Suprapubic skin (tissue), 4 donors: ENCODE data around the gene RBP5. TPM values are rescaled to one million over a fixed set of nuclear protein-coding genes. Genes with fewer than 3 reads are reported as not detected.

Source experiments
- DNase-seq, 2 donors: peaks; one replicate each; pipeline ENCODE4 v3.0.0-alpha.2; 2019; ENCODE audit warnings: low spot score in 2 of 2
- H3K27ac ChIP-seq: fragments of 200-600 bp; sonication (generic); one replicate; pipeline ENCODE4 v1.5.1; 2019
- H3K27me3 ChIP-seq: fragments of 200-600 bp; sonication (generic); one replicate; pipeline ENCODE4 v1.5.1; 2019
- H3K36me3 ChIP-seq: fragments of 200-600 bp; sonication (generic); one replicate; pipeline ENCODE4 v1.5.1; 2019
- H3K4me1 ChIP-seq: fragments of 200-600 bp; sonication (generic); one replicate; pipeline ENCODE4 v1.5.1; 2019
- H3K4me3 ChIP-seq: fragments of 200-600 bp; sonication (generic); one replicate; pipeline ENCODE4 v1.5.1; 2019; ENCODE audit warnings: mild to moderate bottlenecking
- H3K9me3 ChIP-seq: fragments of 200-600 bp; sonication (generic); one replicate; pipeline ENCODE4 v1.5.1; 2019
- EP300 ChIP-seq: sonication (generic); formaldehyde crosslinking; IDR thresholded peaks from one replicate; pipeline ENCODE4 v1.6.1; 2017; ENCODE audit warnings: antibody characterized with exemption
- POLR2A ChIP-seq, 2 donors: fragments of 450-650 bp; IDR thresholded peaks; one replicate each; pipeline ENCODE4 v1.6.1; 2017; ENCODE audit warnings: antibody characterized with exemption in 2 of 2, mild to moderate bottlenecking in 2 of 2, moderate library complexity in 2 of 2
- POLR2AphosphoS5 ChIP-seq, 3 donors: sonication (generic); formaldehyde crosslinking; IDR thresholded peaks; one replicate each; pipeline ENCODE4 v1.6.1; 2017; ENCODE audit warnings: antibody characterized with exemption in 3 of 3
- WGBS: methylation state at CpG from one replicate; pipeline ENCODE4 v1.1.5; 2018; 5-methylcytosine and 5-hydroxymethylcytosine counted together
- total RNA-seq, 4 donors: library from RNA; depleted of rRNA; stranded (reverse); fragments of >200 nt; gene quantifications; one replicate each; pipeline ENCODE4 v1.1.0, GENCODE V29; 2016
- TF ChIP-seq, protein P1 (sequence below), 2 donors: fragments of 200-600 bp in 1 of 2; fragments of 450-650 bp in 1 of 2; sonication (generic) in 1 of 2; IDR thresholded peaks; one replicate each; pipeline ENCODE4 v1.5.1; 2016 to 2019; ENCODE audit warnings: antibody characterized with exemption in 2 of 2, mild to moderate bottlenecking in 1 of 2, moderate library complexity in 1 of 2

RBP5 gene
- total RNA-seq, 4 donors from 2014 or later = 0.98 to 2.1 TPM; not detected in 2

DNA sequence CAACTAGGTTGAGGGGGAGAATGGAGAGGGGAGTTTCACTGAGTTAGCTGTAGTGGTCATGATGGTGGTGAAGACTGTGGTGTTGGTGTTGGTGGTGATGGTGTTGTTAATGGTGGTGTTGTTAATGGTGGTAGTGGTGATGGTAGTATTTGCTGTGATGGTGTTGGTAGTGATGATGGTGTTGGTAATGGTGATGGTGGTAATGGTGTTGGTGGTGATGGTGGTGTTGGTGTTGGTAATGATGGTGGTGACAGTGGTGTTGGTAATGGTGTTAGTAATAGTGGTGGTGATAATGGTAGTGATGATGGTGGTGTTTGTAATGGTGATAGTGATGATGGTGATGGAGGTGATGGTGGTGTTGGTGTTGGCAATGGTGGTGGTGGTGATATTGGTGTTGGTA lies 45.6 kb downstream of the RBP5 start:
- Histone ChIP-seq H3K27ac (no peak overlapping the region), H3K36me3 (peaks cover 38% of the 10 kb centered on the region)
- DNase-seq = no peak

DNA sequence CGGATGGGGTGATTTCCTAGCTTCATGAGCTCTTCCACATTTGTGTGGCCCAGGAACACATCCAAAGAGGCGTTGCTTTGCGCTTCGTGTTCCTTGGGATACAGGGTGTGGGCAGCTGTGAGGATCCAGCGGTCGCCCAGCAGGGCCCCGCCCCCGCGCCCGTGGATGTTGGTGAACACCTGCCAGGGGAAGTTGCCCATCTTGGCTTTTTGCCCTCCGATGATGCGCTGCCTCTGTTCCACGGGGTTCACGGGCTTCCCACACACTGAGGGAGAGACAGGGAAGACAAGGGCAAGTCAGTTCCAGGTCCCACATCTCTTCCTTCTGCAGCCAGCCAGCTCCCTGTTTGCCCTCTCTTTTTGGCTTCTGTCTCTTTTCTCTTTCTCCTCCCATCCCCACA lies 47.7 kb downstream of the RBP5 start:
- Histone ChIP-seq H3K9me3 (no peaks in the 10 kb centered on the region), H3K4me3 (no peak overlapping the region), H3K27ac (no peak overlapping the region), H3K36me3 (peaks cover 26% of the 10 kb centered on the region), H3K4me1 (peaks cover 32% of the 10 kb centered on the region), H3K27me3 (no peaks in the 10 kb centered on the region)
- TF ChIP-seq POLR2A (IDR thresholded peaks at IDR 0.05) = no peak
- no peak for TF ChIP-seq POLR2AphosphoS5 (IDR thresholded peaks at IDR 0.05)
- TF ChIP-seq, protein P1, sequence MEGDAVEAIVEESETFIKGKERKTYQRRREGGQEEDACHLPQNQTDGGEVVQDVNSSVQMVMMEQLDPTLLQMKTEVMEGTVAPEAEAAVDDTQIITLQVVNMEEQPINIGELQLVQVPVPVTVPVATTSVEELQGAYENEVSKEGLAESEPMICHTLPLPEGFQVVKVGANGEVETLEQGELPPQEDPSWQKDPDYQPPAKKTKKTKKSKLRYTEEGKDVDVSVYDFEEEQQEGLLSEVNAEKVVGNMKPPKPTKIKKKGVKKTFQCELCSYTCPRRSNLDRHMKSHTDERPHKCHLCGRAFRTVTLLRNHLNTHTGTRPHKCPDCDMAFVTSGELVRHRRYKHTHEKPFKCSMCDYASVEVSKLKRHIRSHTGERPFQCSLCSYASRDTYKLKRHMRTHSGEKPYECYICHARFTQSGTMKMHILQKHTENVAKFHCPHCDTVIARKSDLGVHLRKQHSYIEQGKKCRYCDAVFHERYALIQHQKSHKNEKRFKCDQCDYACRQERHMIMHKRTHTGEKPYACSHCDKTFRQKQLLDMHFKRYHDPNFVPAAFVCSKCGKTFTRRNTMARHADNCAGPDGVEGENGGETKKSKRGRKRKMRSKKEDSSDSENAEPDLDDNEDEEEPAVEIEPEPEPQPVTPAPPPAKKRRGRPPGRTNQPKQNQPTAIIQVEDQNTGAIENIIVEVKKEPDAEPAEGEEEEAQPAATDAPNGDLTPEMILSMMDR (IDR thresholded peaks at IDR 0.05) = no peak
- TF ChIP-seq EP300 = no peak
- 71% methylated on average over 14 of the region's 14 CpGs for WGBS
- no peak for DNase-seq

More for the DNA sequence above, 45.6 kb downstream of the RBP5 start:
- Histone ChIP-seq H3K9me3 (no peaks in the 10 kb centered on the region), H3K4me3 (no peak overlapping the region), H3K27me3 (no peaks in the 10 kb centered on the region), H3K4me1 (peaks cover 32% of the 10 kb centered on the region)
- TF ChIP-seq POLR2A (IDR thresholded peaks at IDR 0.05) = no peak
- no peak for TF ChIP-seq EP300

DNA sequence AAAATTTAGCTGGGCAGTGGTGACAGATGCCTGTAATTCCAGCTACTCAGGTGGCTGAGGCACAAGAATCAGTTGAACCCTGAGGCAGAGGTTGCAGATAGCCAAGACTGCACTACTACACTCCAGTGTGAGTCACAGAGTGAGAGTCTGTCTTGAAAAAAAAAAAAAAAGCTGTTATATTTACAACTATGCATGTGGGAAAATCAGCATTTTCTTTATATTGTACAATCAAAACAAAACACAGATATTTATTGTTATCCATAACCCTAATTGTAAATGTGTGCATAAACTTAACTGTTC lies 48.9 kb downstream of the RBP5 start:
- no peak for DNase-seq
- no peaks in the 10 kb centered on the region for H3K27me3 ChIP-seq
- H3K4me1 ChIP-seq = peaks cover 32% of the 10 kb centered on the region
- H3K27ac ChIP-seq = peak overlapping the region; percentile 89
- H3K36me3 ChIP-seq = peaks cover 14% of the 10 kb centered on the region
- H3K9me3 ChIP-seq = no peaks in the 10 kb centered on the region
- H3K4me3 ChIP-seq = peak overlapping the region; percentile 8
- no peak for TF ChIP-seq POLR2A (IDR thresholded peaks at IDR 0.05)
- TF ChIP-seq EP300 = no peak
- no peak for TF ChIP-seq POLR2AphosphoS5 (IDR thresholded peaks at IDR 0.05)
- TF ChIP-seq, protein P1 (IDR thresholded peaks at IDR 0.05) = no peak

DNA sequence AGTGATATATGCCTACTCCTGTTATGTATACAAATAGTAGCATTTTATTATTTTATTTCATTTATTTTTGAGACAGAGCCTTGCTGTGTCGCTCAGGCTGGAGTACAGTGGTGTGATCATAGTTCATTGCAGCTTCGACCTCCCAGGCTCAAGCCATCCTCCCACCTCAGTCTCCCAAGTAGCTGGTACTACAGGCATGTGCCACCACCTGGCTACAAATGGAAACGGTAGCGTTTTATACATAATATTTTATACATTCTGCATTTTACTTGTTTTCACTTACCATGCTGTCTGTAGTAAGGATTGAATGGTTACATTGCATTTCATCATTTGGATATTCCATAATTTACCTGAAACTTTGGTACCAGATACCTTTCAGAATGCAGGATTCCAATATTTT lies 50.5 kb downstream of the RBP5 start:
- Histone ChIP-seq H3K36me3 (peaks cover 11% of the 10 kb centered on the region), H3K27me3 (no peaks in the 10 kb centered on the region), H3K27ac (no peak overlapping the region), H3K9me3 (no peaks in the 10 kb centered on the region), H3K4me3 (no peak overlapping the region), H3K4me1 (peaks cover 32% of the 10 kb centered on the region)
- DNase-seq = no peak
- no peak for TF ChIP-seq EP300
- TF ChIP-seq POLR2AphosphoS5 (IDR thresholded peaks at IDR 0.05) = no peak
- no peak for TF ChIP-seq POLR2A (IDR thresholded peaks at IDR 0.05)
- TF ChIP-seq, protein P1 (IDR thresholded peaks at IDR 0.05) = no peak
- WGBS = 71% methylated on average over 4 of the region's 4 CpGs

DNA sequence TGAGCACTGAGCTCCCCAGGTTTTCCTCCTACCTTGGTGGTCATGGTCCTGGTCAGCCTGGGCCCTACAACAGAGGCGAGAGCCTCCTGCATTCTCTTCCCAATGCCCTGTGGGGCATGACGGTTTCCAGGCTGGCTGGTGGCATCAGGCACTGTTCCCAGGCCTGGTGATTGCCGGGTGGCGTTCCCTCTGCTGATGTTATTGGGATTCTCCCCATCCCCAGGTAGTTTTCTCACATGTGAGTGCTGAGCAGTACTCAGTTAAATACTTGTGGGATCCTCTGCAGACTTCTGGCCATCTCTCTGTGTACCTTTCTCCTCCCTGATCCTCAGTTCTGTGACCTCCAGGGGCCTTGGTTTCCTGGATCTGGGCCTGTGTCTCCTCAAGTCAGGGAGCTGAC lies 52.2 kb downstream of the RBP5 start:
- Histone ChIP-seq H3K27me3 (no peaks in the 10 kb centered on the region), H3K36me3 (peaks cover 4% of the 10 kb centered on the region), H3K27ac (no peak overlapping the region), H3K4me1 (peaks cover 26% of the 10 kb centered on the region), H3K9me3 (no peaks in the 10 kb centered on the region), H3K4me3 (no peak overlapping the region)
- TF ChIP-seq EP300 = no peak
- TF ChIP-seq, protein P1 (IDR thresholded peaks at IDR 0.05) = no peak
- TF ChIP-seq POLR2A (IDR thresholded peaks at IDR 0.05) = no peak
- TF ChIP-seq POLR2AphosphoS5 (IDR thresholded peaks at IDR 0.05) = no peak
- no peak for DNase-seq
- 97% methylated on average over 4 of the region's 4 CpGs for WGBS

DNA sequence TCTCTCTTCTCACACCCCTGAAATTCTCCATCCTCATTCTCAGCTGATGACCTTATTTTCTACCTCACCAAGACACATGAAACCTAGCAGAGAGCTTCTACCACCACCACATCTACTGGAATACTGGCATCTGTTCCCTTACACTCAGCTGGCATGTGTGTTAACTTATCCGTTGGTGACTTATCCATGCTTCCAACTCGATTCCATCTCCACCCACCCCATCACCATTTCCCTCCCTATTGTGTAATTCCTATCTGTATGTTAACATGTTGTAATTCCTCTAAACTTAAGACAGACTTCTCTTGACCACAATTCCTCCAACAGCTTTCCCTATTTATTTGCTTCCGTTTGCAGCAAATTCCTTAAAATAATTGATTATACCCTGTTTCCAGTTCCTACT lies 52.8 kb downstream of the RBP5 start:
- TF ChIP-seq, protein P1 (IDR thresholded peaks at IDR 0.05) = no peak
- TF ChIP-seq POLR2AphosphoS5 (IDR thresholded peaks at IDR 0.05) (no peak), POLR2A (IDR thresholded peaks at IDR 0.05) (no peak), EP300 (no peak)
- Histone ChIP-seq H3K4me1 (peaks cover 21% of the 10 kb centered on the region), H3K36me3 (peaks cover 2% of the 10 kb centered on the region), H3K9me3 (no peaks in the 10 kb centered on the region), H3K27ac (no peak overlapping the region), H3K4me3 (no peak overlapping the region), H3K27me3 (no peaks in the 10 kb centered on the region)
- 48% methylated on average over 3 of the region's 3 CpGs for WGBS
- DNase-seq = no peak
